HCT116 (cell line): ENCODE measurements around the gene WNT3A. TPM values are rescaled to one million over a fixed set of nuclear protein-coding genes. Genes with fewer than 3 reads are reported as not detected.
A peak's percentile ranks its signal among the peaks of the same experiment; 100 is the strongest.

Experiments used
- ATAC-seq: fragments of 200-7000 bp; cut with Tn5 transposase; 2 replicates; pipeline ENCODE4 v1.9.1; 2020; ENCODE audit warnings: mild to moderate bottlenecking, moderate library complexity
- BruUV-seq: library from RNA; stranded (reverse); fragments of 400-500 nt; replicated peaks from 2 replicates; lab custom pipeline; 2021; lab: Mats Ljungman, UMichigan
- CTCF ChIA-PET: fragments of 300-600 bp; sonication (Branson Sonifier 250); formaldehyde crosslinking; loops from one replicate; lab custom pipeline; 2021; ENCODE audit warnings: antibody characterized with exemption; lab: Charles Lee
- POLR2A ChIA-PET: fragments of 300-600, 350-600 bp; sonication (Branson Sonifier 250); formaldehyde crosslinking; loops from one replicate; lab custom pipeline; 2021; ENCODE audit warnings: antibody characterized with exemption; lab: Charles Lee
- RAD21 ChIA-PET, 2 experiments: fragments of 300-600 bp; sonication (Branson Sonifier 250); formaldehyde crosslinking; loops; one replicate each; lab custom pipeline; 2023; ENCODE audit warnings: low total read pairs in 2 of 2; ENCODE audit not compliant: uncharacterized antibody in 2 of 2, unreplicated experiment in 2 of 2, low non-redundant PET in 1 of 2; lab: Charles Lee
- DNase-seq: peaks from one replicate; pipeline ENCODE4 v3.0.0-alpha.2; 2010; ENCODE audit warnings: low read depth, low spot score
- H2AFZ ChIP-seq: fragments of 200-600 bp; shearing (Covaris generic), sonication (generic); 2 replicates; pipeline ENCODE4 v1.6.1; 2017; ENCODE audit warnings: low read depth, mixed run types, mixed read lengths, antibody characterized with exemption, low read length; ENCODE audit not compliant: poor library complexity, severe bottlenecking
- H3K27ac ChIP-seq: 2 replicates; pipeline ENCODE4 v1.5.1; 2012; ENCODE audit warnings: low read depth, low read length
- H3K27me3 ChIP-seq: fragments of 200-600 bp; sonication (generic); 2 replicates; pipeline ENCODE4 v1.6.1; 2016; ENCODE audit warnings: mixed run types, low read length, mixed read lengths; ENCODE audit not compliant: insufficient read depth
- H3K36me3 ChIP-seq, 2 experiments: fragments of 200-500 bp in 1 of 2; fragments of 200-600 bp in 1 of 2; sonication (Bioruptor generic) in 1 of 2; sonication (generic) in 1 of 2; 2 replicates each; pipeline versions ENCODE4 v1.5.1 to v1.6.1; 2014 to 2016; ENCODE audit warnings: low read length in 2 of 2, inconsistent platforms in 1 of 2, mixed read lengths in 1 of 2, mixed run types in 1 of 2; ENCODE audit not compliant: insufficient read depth in 2 of 2, control insufficient read depth in 1 of 2
- H3K4me1 ChIP-seq, 2 experiments: fragments of 200-600 bp in 1 of 2; sonication (generic) in 1 of 2; 2 replicates each; pipeline versions ENCODE4 v1.5.1 to v1.6.1; 2012 to 2017; ENCODE audit warnings: low read length in 2 of 2, inconsistent platforms in 1 of 2, mild to moderate bottlenecking in 1 of 2, mixed read lengths in 1 of 2, mixed run types in 1 of 2, moderate library complexity in 1 of 2; ENCODE audit not compliant: insufficient read depth in 2 of 2, control insufficient read depth in 1 of 2
- H3K4me2 ChIP-seq: fragments of 200-600 bp; sonication (generic); 2 replicates; pipeline ENCODE4 v1.6.1; 2017; ENCODE audit warnings: mixed run types, low read length, mixed read lengths
- H3K4me3 ChIP-seq, 2 experiments: fragments of 200-600 bp in 1 of 2; sonication (generic) in 1 of 2; replicated peaks in 1 of 2; 2 replicates each; pipeline ENCODE4 v1.5.1; 2011 to 2016; ENCODE audit warnings: low read length in 2 of 2, control low read depth in 1 of 2, low read depth in 1 of 2, mild to moderate bottlenecking in 1 of 2, mixed read lengths in 1 of 2, mixed run types in 1 of 2
- H3K79me2 ChIP-seq: fragments of 200-600 bp; sonication (generic); 2 replicates; pipeline ENCODE4 v1.6.1; 2017; ENCODE audit warnings: mild to moderate bottlenecking, mixed run types, low read length, moderate library complexity, mixed read lengths; ENCODE audit not compliant: insufficient read depth
- H3K9ac ChIP-seq: fragments of 200-600 bp; sonication (generic); 2 replicates; pipeline ENCODE4 v1.6.1; 2016; ENCODE audit warnings: low read length, mixed read lengths
- H3K9me2 ChIP-seq: fragments of 200-600 bp; sonication (generic), shearing (Covaris generic); 2 replicates; pipeline ENCODE4 v1.6.1; 2017; ENCODE audit warnings: mixed run types, mild to moderate bottlenecking, moderate library complexity; ENCODE audit not compliant: insufficient read depth
- H3K9me3 ChIP-seq, 2 experiments: fragments of 200-500 bp in 1 of 2; fragments of 200-600 bp in 1 of 2; sonication (Bioruptor generic) in 1 of 2; sonication (generic) in 1 of 2; 2 replicates each; pipeline ENCODE4 v1.6.1; 2014 to 2017; ENCODE audit warnings: low read length in 2 of 2, mixed read lengths in 2 of 2, inconsistent platforms in 1 of 2, low read depth in 1 of 2, mild to moderate bottlenecking in 1 of 2, mixed run types in 1 of 2, moderate library complexity in 1 of 2; ENCODE audit not compliant: control insufficient read depth in 1 of 2, insufficient read depth in 1 of 2
- H4K20me1 ChIP-seq: fragments of 200-600 bp; sonication (generic), shearing (Covaris generic); 2 replicates; pipeline ENCODE4 v1.6.1; 2017; ENCODE audit warnings: mixed run types, mild to moderate bottlenecking, moderate library complexity; ENCODE audit not compliant: insufficient read depth
- CBX3 ChIP-seq: IDR thresholded peaks from 2 replicates; pipeline ENCODE4 v1.6.1; 2012; ENCODE audit warnings: low read depth
- EZH2phosphoT487 ChIP-seq: fragments of 200-600 bp; IDR thresholded peaks from 2 replicates; pipeline ENCODE4 v1.6.1; 2018; ENCODE audit warnings: antibody characterized with exemption, borderline replicate concordance
- FOSL1 ChIP-seq: IDR thresholded peaks from 2 replicates; pipeline ENCODE4 v1.6.1; 2012; ENCODE audit warnings: low read depth
- SP1 ChIP-seq: IDR thresholded peaks from 2 replicates; pipeline ENCODE4 v1.6.1; 2012; ENCODE audit warnings: low read depth
- intact Hi-C: fragments of 100-400 bp; cut with micrococcal nuclease; formaldehyde crosslinking; loops from 2 replicates; pipeline ENCODE4 v1.10.0; 2022
- total RNA-seq: library from RNA; stranded (reverse); gene quantifications from one replicate; pipeline ENCODE4 v1.2.1, GENCODE V29; 2021; ENCODE audit not compliant: unreplicated experiment
- TF ChIP-seq, protein P1 (sequence below): IDR thresholded peaks from 2 replicates; pipeline ENCODE4 v1.6.1; 2011; ENCODE audit warnings: mild to moderate bottlenecking, low read length, moderate library complexity; ENCODE audit not compliant: insufficient replicate concordance; ENCODE audit errors: extremely low read depth

The WNT3A gene
- total RNA-seq, 1 experiment from 2014 or later, result 3.7 TPM

DNA sequence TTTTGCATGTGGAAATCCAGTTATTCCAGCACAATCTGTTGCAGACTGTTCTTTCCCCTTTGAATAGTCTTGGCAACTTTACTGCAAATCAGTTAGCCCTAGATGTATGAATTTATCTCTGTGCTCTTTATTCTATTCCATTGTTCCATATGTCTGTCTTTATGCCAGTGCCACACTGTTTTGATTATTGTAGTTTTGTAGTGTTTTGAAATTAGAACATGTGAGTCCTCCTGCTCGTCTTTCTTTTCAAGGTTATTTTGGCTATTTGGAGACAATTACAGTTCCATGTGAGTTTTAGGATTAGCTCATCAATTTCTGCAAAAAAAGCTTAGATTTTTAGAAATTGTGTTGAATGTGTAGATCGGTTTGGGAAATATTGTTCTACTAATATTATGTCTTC lies 26.6 kb downstream of the WNT3A start:
- no peaks in the 10 kb centered on the region for H3K4me1 ChIP-seq
- CTCF ChIA-PET, result no interaction called here
- intact Hi-C loops, result no loop called here
- H3K9ac ChIP-seq, result no peak overlapping the region
- DNase-seq (no peak), ATAC-seq (no peak)
- no peaks in the 10 kb centered on the region for H3K79me2 ChIP-seq
- no TSS peak for BruUV-seq
- H3K4me3 ChIP-seq, result no peak overlapping the region
- no peaks in the 10 kb centered on the region for H3K9me2 ChIP-seq
- H3K36me3 ChIP-seq, result no peaks in the 10 kb centered on the region
- POLR2A ChIA-PET, result no interaction called here
- no peak for TF ChIP-seq EZH2phosphoT487
- TF ChIP-seq SP1, result no peak
- TF ChIP-seq CBX3, result peak; percentile 60; the same call in 1 of the 2 replicates
- TF ChIP-seq FOSL1, result no peak
- RAD21 ChIA-PET, result no interaction called here
- no peaks in the 10 kb centered on the region for H3K27me3 ChIP-seq
- no peak overlapping the region for H2AFZ ChIP-seq
- no peak overlapping the region for H3K27ac ChIP-seq
- no peak overlapping the region for H3K4me2 ChIP-seq
- H4K20me1 ChIP-seq, result no peaks in the 10 kb centered on the region
- H3K9me3 ChIP-seq, result no peaks in the 10 kb centered on the region; a peak in 1 of 4 replicates

DNA sequence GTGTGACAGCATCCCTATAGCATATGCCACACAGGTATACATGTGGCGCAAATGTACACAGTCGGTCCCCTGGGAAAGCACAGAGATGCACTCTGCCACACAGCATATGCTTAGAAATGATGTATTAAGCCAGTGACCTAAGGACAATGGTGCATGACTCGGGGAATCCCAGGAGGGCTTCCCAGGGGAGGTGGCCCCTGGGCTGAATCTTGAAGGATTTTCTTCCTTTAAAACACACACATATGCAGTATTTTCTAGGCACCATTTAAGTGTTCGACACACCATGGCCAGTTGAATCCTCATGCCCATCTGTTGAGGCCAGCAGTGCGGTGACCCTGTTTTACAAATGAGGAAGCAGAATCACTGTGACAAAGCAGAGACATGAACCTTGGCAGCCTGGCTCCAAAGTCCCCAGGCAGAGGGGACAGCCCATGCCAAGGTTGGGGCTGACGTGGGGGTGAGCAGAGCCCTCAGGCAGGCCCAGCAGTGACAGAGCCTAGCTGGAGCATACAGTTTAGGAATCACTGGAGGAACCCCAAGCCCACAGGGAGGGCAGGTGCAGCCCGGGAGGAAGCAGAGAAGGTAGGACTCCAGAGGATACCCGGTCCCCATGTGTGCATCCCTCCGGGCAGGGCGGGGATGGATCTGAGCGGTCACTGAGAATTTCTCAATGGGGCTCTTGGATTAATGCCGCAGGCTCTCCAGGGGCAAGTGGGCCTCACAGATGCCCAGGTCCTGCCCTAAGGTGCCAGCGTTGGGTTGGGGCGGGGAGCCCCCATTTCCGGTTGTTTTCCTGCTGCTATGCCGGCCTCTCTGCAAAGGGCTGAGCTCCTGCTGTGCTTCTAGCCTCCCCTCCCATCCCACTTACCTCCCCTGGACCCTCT lies 28.4 kb downstream of the WNT3A start:
- Histone ChIP-seq H4K20me1 (no peaks in the 10 kb centered on the region), H3K79me2 (no peaks in the 10 kb centered on the region), H3K9ac (no peak overlapping the region), H2AFZ (no peak overlapping the region), H3K9me3 (no peaks in the 10 kb centered on the region; a peak in 1 of 4 replicates), H3K9me2 (no peaks in the 10 kb centered on the region), H3K36me3 (no peaks in the 10 kb centered on the region), H3K4me1 (no peaks in the 10 kb centered on the region), H3K4me3 (no peak overlapping the region), H3K27me3 (no peaks in the 10 kb centered on the region), H3K27ac (no peak overlapping the region), H3K4me2 (no peak overlapping the region)
- TF ChIP-seq, protein P1, sequence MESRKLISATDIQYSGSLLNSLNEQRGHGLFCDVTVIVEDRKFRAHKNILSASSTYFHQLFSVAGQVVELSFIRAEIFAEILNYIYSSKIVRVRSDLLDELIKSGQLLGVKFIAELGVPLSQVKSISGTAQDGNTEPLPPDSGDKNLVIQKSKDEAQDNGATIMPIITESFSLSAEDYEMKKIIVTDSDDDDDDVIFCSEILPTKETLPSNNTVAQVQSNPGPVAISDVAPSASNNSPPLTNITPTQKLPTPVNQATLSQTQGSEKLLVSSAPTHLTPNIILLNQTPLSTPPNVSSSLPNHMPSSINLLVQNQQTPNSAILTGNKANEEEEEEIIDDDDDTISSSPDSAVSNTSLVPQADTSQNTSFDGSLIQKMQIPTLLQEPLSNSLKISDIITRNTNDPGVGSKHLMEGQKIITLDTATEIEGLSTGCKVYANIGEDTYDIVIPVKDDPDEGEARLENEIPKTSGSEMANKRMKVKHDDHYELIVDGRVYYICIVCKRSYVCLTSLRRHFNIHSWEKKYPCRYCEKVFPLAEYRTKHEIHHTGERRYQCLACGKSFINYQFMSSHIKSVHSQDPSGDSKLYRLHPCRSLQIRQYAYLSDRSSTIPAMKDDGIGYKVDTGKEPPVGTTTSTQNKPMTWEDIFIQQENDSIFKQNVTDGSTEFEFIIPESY, result no peak
- POLR2A ChIA-PET, result no interaction called here
- intact Hi-C loops, result no loop called here
- DNase-seq (no peak), ATAC-seq (no peak)
- BruUV-seq, result no TSS peak
- RAD21 ChIA-PET, result no interaction called here
- CTCF ChIA-PET, result no interaction called here
